GM12891 (cell line): ENCODE data around the gene CCDC50.

Experiments
- PAX5 ChIP-seq: IDR thresholded peaks from 2 replicates; pipeline ENCODE4 v1.6.1; 2011; ENCODE audit warnings: low read length, moderate library complexity, mild to moderate bottlenecking; ENCODE audit not compliant: insufficient read depth, severe bottlenecking
- POLR2A ChIP-seq: IDR thresholded peaks from 2 replicates; pipeline ENCODE4 v1.6.1; 2011; ENCODE audit warnings: low read depth, low read length, control low read depth
- POLR2AphosphoS5 ChIP-seq: IDR thresholded peaks from 2 replicates; pipeline ENCODE4 v1.6.1; 2011; ENCODE audit warnings: low read depth, low read length, control low read depth
- POU2F2 ChIP-seq: IDR thresholded peaks from 2 replicates; pipeline ENCODE4 v1.6.1; 2011; ENCODE audit warnings: low read depth, mild to moderate bottlenecking, control low read depth, low read length, moderate library complexity
- SPI1 ChIP-seq: IDR thresholded peaks from 2 replicates; pipeline ENCODE4 v1.6.1; 2011; ENCODE audit warnings: low read depth, low read length, control low read depth
- TAF1 ChIP-seq: IDR thresholded peaks from 2 replicates; pipeline ENCODE4 v1.6.1; 2011; ENCODE audit warnings: low read depth, low read length, control low read depth

DNA sequence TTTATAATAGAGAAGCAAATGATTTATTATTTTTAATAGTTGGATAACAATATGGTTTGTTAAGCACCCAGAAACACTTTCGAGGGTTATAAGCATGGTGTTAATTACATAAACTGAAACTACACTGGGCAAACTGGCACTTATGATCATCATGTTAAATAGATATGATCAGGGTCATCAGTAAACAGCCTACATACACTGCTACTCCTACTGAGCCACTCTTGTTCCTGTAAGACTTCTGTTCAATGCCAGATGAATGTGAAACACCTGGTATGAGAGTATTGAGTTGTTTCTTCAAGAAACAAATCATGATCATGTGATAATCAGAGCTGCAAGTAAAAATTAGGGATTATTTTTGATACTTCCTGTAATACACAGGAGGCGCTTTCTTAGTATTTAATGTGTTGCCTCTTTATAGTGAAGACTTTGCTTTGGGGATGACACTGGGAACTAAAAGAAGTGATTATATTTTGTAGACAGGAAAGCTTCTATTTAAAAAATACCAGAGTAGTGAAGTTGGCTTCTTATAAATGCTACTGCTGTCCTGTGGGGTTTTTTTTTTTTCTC lies 33.4 kb downstream of the CCDC50 start:
- TF ChIP-seq POU2F2: no peak
- TF ChIP-seq POLR2A: no peak
- TF ChIP-seq SPI1: no peak
- no peak for TF ChIP-seq TAF1
- TF ChIP-seq POLR2AphosphoS5: no peak
- TF ChIP-seq PAX5: no peak
